ENCODE results near the gene TMEM236.

- no peak for TF ChIP-seq CEBPB (IDR thresholded peaks at IDR 0.05)
- no peak for TF ChIP-seq EP300 (IDR thresholded peaks at IDR 0.05; ENCODE audit: borderline replicate concordance)
- no peak for TF ChIP-seq RAD21 (IDR thresholded peaks at IDR 0.05; ENCODE audit: low read depth)
Measured at GRCh38 chr10:17735166-17735941, 16.6 kb upstream of the TMEM236 start.

Measured in Ishikawa (cell line).